AG04450 (cell line): ENCODE results near the gene ZNF341. TPM values are rescaled to one million over a fixed set of nuclear protein-coding genes. Genes with fewer than 3 reads are reported as not detected.

ENCODE experiments used
- CTCF ChIA-PET: fragments of 300-600, 350-600 bp; formaldehyde crosslinking; extraction: SDS; loops from one replicate; lab custom pipeline; 2022; ENCODE audit warnings: antibody characterized with exemption, inconsistent platforms; lab: Charles Lee
- POLR2A ChIA-PET: fragments of 350-600 bp; formaldehyde crosslinking; extraction: SDS; loops from one replicate; lab custom pipeline; 2021; ENCODE audit warnings: antibody characterized with exemption, inconsistent platforms; lab: Yijun Ruan, JAX
- DNase-seq: peaks from one replicate; pipeline ENCODE4 v3.0.0-alpha.2; 2011; ENCODE audit warnings: low read depth, low spot score
- H3K27ac ChIP-seq: one replicate; pipeline ENCODE4 v1.5.1; 2012; ENCODE audit warnings: low read depth, low read length, control low read depth
- H3K27me3 ChIP-seq: one replicate; pipeline ENCODE4 v1.6.0; 2012; ENCODE audit warnings: low read length; ENCODE audit not compliant: control insufficient read depth, insufficient read depth
- H3K4me3 ChIP-seq: 2 replicates; pipeline ENCODE4 v1.5.1; 2011; ENCODE audit warnings: mild to moderate bottlenecking, low read depth, low read length, control low read depth
- H3K9me3 ChIP-seq: 2 replicates; pipeline ENCODE4 v1.5.1; 2012; ENCODE audit warnings: low read length; ENCODE audit not compliant: control insufficient read depth, insufficient read depth
- CTCF ChIP-seq: IDR thresholded peaks from 2 replicates; pipeline ENCODE4 v1.5.1; 2011; ENCODE audit warnings: low read depth, low read length, control low read depth, inconsistent platforms
- polyA plus RNA-seq: library from polyadenylated mRNA; depleted of rRNA; stranded (reverse); fragments of >200 nt; gene quantifications from 2 replicates; pipeline ENCODE4 v1.2.3, GENCODE V29; 2011

Gene ZNF341
- polyA plus RNA-seq, 1 experiment = 1.5 TPM

- CTCF ChIA-PET = no interaction called here
- no peaks in the 10 kb centered on the region for H3K27me3 ChIP-seq
- H3K27ac ChIP-seq = no peak overlapping the region
- no peak for DNase-seq
- POLR2A ChIA-PET = no interaction called here
- TF ChIP-seq CTCF = no peak
- H3K9me3 ChIP-seq = peaks cover 11% of the 10 kb centered on the region
- no peak overlapping the region for H3K4me3 ChIP-seq
Observed at GRCh38 chr20:33757046-33757445, 25.2 kb downstream of the ZNF341 start.

- no peak for DNase-seq
- POLR2A ChIA-PET = no interaction called here
- Histone ChIP-seq H3K4me3 (no peak overlapping the region), H3K9me3 (peaks cover 11% of the 10 kb centered on the region), H3K27ac (no peak overlapping the region), H3K27me3 (no peaks in the 10 kb centered on the region)
- CTCF ChIA-PET = no interaction called here
- TF ChIP-seq CTCF = no peak
Observed at GRCh38 chr20:33757458-33757857, 25.7 kb downstream of the ZNF341 start.

- ChIA-PET CTCF (no interaction called here), POLR2A (no interaction called here)
- TF ChIP-seq CTCF = no peak
- Histone ChIP-seq H3K27ac (no peak overlapping the region), H3K27me3 (no peaks in the 10 kb centered on the region), H3K4me3 (no peak overlapping the region), H3K9me3 (peaks cover 6% of the 10 kb centered on the region)
- DNase-seq = no peak
Observed at GRCh38 chr20:33761698-33762250, 30.0 kb downstream of the ZNF341 start.

GRCh38 chr20:33765099-33765498 lies 33.3 kb downstream of the ZNF341 start:
- Histone ChIP-seq H3K27ac (no peak overlapping the region), H3K27me3 (no peaks in the 10 kb centered on the region), H3K4me3 (no peak overlapping the region), H3K9me3 (no peaks in the 10 kb centered on the region)
- POLR2A ChIA-PET = no interaction called here
- CTCF ChIA-PET = no interaction called here
- no peak for TF ChIP-seq CTCF
- no peak for DNase-seq

GRCh38 chr20:33765592-33765991 lies 33.8 kb downstream of the ZNF341 start:
- ChIA-PET CTCF (no interaction called here), POLR2A (no interaction called here)
- no peak overlapping the region for H3K4me3 ChIP-seq
- no peaks in the 10 kb centered on the region for H3K27me3 ChIP-seq
- no peaks in the 10 kb centered on the region for H3K9me3 ChIP-seq
- no peak for TF ChIP-seq CTCF
- H3K27ac ChIP-seq = no peak overlapping the region
- DNase-seq = no peak
